ENCODE measurements around the gene GLCE.

- TF ChIP-seq EZH2 (IDR thresholded peaks at IDR 0.05; ENCODE audit: insufficient read depth, poor library complexity, severe bottlenecking) (no peak), EZH2phosphoT487 (IDR thresholded peaks at IDR 0.05; ENCODE audit: insufficient read depth, low read depth) (no peak)
Observed at GRCh38 chr15:69244798-69245197, 84.4 kb downstream of the GLCE start.

Measured in GM23248 (cell line).